Measurements from ENCODE around the gene KLF7.

Gene KLF7

DNA sequence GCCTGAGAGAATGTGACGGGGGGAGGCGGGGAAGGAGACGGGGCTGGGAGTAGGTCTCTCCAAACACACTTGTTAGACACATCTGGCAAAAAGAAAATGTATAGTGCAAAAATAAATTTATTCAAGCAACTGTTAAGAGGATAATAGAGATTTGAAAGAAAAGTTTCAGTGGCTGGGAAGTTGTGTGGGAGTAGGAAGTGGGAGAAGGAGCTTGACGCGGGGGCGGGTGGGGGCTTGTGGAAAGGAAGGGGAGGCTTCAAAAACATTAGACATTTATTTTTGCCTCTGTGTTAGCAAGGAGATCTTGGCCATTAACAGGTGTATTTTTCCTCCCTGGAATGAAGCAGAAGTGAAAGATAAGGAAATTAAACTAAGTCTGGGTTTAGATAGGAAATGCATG is 90.3 kb downstream of the KLF7 start (continued):
- TF ChIP-seq, protein P1, sequence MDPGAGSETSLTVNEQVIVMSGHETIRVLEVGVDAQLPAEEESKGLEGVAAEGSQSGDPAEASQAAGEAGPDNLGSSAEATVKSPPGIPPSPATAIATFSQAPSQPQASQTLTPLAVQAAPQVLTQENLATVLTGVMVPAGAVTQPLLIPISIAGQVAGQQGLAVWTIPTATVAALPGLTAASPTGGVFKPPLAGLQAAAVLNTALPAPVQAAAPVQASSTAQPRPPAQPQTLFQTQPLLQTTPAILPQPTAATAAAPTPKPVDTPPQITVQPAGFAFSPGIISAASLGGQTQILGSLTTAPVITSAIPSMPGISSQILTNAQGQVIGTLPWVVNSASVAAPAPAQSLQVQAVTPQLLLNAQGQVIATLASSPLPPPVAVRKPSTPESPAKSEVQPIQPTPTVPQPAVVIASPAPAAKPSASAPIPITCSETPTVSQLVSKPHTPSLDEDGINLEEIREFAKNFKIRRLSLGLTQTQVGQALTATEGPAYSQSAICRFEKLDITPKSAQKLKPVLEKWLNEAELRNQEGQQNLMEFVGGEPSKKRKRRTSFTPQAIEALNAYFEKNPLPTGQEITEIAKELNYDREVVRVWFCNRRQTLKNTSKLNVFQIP (CRISPR knock-in tag; IDR thresholded peaks at IDR 0.05; ENCODE audit: borderline replicate concordance, low read depth) = no peak
- no peak for TF ChIP-seq ARNTL (CRISPR knock-in tag; IDR thresholded peaks at IDR 0.05; ENCODE audit: borderline replicate concordance, low read depth)
- TF ChIP-seq TCF4 (CRISPR knock-in tag; IDR thresholded peaks at IDR 0.05; ENCODE audit: borderline replicate concordance) = no peak
- TF ChIP-seq ZNF70 (CRISPR knock-in tag; IDR thresholded peaks at IDR 0.05) = no peak

DNA sequence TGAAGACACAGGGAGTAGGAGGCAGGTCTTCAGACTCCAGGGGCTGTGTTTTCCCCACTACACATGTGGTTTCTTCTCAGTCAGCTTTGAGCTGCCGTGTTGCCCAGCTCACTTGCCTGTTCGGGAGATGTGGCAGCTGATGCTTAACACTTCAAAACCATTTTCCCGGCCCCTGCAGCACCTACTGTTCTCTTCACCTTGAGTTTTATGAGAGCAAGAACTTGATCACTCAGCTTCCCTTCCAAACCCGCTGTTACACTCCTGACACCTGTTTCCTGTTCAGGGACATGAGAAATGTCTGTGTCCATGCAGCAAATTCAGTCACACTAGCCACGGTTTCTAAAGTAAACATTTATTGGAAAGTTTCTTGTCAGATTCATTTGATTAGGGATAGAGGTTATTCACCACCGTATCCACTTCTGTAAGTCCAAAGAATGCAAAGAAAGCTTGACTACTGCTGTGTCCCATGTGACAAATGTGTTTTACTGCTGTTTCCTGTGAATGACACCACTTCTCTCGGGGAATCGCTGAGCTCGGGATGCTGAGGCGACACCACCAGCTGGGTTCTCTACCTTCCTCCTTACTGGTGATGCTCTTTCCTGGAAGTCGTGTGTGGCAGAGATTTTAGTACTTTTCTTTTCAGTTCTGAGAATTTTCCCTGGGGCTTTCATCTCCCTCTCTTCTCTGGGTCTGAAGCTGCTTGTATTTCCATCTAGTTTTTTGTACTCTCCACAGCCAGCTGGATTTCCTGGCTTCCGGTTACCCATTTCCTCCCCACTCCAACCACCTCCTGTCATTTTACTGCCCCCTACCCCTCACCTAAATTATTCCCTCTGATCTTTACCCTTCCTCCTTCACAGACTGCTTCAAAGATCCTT is 91.7 kb downstream of the KLF7 start:
- peak; percentile 45; the same call in 2 of the 3 replicates for ATAC-seq
- TF ChIP-seq, protein P2, sequence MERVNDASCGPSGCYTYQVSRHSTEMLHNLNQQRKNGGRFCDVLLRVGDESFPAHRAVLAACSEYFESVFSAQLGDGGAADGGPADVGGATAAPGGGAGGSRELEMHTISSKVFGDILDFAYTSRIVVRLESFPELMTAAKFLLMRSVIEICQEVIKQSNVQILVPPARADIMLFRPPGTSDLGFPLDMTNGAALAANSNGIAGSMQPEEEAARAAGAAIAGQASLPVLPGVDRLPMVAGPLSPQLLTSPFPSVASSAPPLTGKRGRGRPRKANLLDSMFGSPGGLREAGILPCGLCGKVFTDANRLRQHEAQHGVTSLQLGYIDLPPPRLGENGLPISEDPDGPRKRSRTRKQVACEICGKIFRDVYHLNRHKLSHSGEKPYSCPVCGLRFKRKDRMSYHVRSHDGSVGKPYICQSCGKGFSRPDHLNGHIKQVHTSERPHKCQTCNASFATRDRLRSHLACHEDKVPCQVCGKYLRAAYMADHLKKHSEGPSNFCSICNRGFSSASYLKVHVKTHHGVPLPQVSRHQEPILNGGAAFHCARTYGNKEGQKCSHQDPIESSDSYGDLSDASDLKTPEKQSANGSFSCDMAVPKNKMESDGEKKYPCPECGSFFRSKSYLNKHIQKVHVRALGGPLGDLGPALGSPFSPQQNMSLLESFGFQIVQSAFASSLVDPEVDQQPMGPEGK (CRISPR knock-in tag; IDR thresholded peaks at IDR 0.05; ENCODE audit: borderline replicate concordance) = 0 out of 2 replicates have a peak, but pooled peaks have one; percentile 17
- no peak for TF ChIP-seq ZFP30 (CRISPR knock-in tag; IDR thresholded peaks at IDR 0.05)

DNA sequence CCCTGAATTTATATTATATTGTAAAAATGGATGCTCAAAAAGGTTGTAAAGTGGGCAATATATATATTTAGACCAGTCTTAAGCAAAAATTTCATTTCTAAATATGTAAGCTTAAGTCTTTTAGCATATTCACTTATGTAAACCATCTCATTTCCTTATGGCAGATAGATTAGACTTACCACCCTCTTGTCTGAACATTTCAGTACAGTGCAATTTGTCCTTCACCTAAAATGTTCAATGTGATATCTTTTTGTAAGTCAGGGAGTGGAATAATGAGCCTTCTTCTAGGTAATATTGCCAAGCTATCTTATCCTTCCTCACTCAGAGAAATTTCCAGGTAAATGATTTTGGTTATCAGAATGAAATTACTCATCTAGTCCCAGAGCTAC is 92.3 kb downstream of the KLF7 start:
- peak; percentile 8; the same call in 1 of the 3 replicates for ATAC-seq
- TF ChIP-seq, protein P1 (CRISPR knock-in tag; IDR thresholded peaks at IDR 0.05; ENCODE audit: borderline replicate concordance, low read depth) = no peak
- TF ChIP-seq ZFP30 (CRISPR knock-in tag; IDR thresholded peaks at IDR 0.05) (no peak), CSDC2 (CRISPR knock-in tag; IDR thresholded peaks at IDR 0.05) (no peak), ZNF565 (CRISPR knock-in tag; conservative IDR thresholded peaks at IDR 0.05; ENCODE audit: low read depth) (no peak), ARNTL (CRISPR knock-in tag; IDR thresholded peaks at IDR 0.05; ENCODE audit: borderline replicate concordance, low read depth) (no peak), GLIS3 (CRISPR knock-in tag; IDR thresholded peaks at IDR 0.05) (no peak), BACH2 (CRISPR knock-in tag; IDR thresholded peaks at IDR 0.05; ENCODE audit: borderline replicate concordance) (no peak), ZNF70 (CRISPR knock-in tag; IDR thresholded peaks at IDR 0.05) (no peak)

DNA sequence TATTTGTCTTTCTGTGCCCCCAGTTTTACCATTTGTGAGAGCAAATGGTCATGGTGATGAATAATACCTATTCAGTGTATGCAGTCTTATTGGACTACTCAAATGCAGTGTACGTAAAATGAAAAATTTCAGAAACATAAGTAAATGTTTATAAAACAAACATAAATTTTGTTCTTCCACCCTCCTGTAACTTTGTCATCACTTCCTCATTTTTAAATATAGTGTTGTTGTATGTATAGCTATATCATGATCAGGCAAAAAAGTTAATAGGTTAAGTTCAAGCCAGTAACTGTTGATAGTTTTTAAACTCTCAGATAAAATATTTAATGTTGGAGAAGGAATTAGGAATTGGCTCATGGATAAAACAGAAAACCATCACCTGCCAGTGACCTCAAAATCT is 93.2 kb downstream of the KLF7 start:
- TF ChIP-seq ZFP30 (CRISPR knock-in tag; IDR thresholded peaks at IDR 0.05) = no peak
- TF ChIP-seq ISL1 (CRISPR knock-in tag; IDR thresholded peaks at IDR 0.05) = no peak
- TF ChIP-seq ZC3H10 (CRISPR knock-in tag; IDR thresholded peaks at IDR 0.05) = no peak
- no peak for ATAC-seq

DNA sequence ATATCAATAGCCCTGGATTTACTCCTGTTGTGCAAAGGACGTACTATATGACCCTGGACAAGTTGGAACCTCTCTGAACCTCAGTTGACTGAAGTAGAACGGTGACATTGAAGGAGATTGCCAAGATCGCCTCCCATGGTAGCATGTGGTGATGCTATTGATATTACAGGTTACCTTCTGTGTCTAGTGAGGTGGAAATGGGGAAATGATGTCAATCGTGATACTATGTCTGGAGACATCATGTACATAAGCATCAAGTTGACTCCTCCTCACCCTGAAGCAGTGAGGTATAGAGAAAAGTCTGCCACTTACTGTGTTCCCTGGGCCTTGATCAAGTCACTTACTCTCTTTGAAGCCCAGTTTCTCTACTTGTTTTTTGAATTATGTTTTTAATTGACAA is 93.9 kb downstream of the KLF7 start:
- TF ChIP-seq, protein P2 (CRISPR knock-in tag; IDR thresholded peaks at IDR 0.05; ENCODE audit: borderline replicate concordance) = no peak
- no peak for TF ChIP-seq ZFP30 (CRISPR knock-in tag; IDR thresholded peaks at IDR 0.05)
- no peak for TF ChIP-seq OSR1 (CRISPR knock-in tag; IDR thresholded peaks at IDR 0.05)
- no peak for TF ChIP-seq TOX (CRISPR knock-in tag; IDR thresholded peaks at IDR 0.05; ENCODE audit: borderline replicate concordance)
- no peak for TF ChIP-seq TCF4 (CRISPR knock-in tag; IDR thresholded peaks at IDR 0.05; ENCODE audit: borderline replicate concordance)
- no peak for TF ChIP-seq ZNF8 (CRISPR knock-in tag; IDR thresholded peaks at IDR 0.05)
- no peak for TF ChIP-seq ISL1 (CRISPR knock-in tag; IDR thresholded peaks at IDR 0.05)

DNA sequence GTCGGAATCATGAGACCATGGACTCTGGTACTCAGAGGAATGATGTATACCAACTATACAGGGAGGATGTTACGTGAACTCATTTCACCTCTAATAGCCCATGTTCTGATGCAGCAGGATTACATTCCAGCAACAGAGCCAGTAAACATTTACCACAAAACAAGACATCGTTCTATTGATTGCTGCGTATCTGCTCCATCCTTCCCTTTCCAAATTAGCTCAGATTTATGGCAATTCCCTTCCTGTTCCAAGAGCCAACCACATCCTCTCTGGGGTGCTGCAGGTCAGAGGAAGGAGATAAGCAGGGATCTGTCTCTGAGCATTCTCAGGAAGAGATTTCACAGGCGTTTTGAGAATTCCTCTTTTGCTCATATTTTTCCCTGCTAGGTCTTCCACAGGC is 98.3 kb downstream of the KLF7 start:
- no peak for TF ChIP-seq ESRRG (CRISPR knock-in tag; IDR thresholded peaks at IDR 0.05)
- TF ChIP-seq, protein P3, sequence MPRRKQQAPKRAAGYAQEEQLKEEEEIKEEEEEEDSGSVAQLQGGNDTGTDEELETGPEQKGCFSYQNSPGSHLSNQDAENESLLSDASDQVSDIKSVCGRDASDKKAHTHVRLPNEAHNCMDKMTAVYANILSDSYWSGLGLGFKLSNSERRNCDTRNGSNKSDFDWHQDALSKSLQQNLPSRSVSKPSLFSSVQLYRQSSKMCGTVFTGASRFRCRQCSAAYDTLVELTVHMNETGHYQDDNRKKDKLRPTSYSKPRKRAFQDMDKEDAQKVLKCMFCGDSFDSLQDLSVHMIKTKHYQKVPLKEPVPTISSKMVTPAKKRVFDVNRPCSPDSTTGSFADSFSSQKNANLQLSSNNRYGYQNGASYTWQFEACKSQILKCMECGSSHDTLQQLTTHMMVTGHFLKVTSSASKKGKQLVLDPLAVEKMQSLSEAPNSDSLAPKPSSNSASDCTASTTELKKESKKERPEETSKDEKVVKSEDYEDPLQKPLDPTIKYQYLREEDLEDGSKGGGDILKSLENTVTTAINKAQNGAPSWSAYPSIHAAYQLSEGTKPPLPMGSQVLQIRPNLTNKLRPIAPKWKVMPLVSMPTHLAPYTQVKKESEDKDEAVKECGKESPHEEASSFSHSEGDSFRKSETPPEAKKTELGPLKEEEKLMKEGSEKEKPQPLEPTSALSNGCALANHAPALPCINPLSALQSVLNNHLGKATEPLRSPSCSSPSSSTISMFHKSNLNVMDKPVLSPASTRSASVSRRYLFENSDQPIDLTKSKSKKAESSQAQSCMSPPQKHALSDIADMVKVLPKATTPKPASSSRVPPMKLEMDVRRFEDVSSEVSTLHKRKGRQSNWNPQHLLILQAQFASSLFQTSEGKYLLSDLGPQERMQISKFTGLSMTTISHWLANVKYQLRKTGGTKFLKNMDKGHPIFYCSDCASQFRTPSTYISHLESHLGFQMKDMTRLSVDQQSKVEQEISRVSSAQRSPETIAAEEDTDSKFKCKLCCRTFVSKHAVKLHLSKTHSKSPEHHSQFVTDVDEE (CRISPR knock-in tag; IDR thresholded peaks at IDR 0.05) = peak; percentile 46; the same call in 1 of the 2 replicates
- TF ChIP-seq ZNF565 (CRISPR knock-in tag; conservative IDR thresholded peaks at IDR 0.05; ENCODE audit: low read depth) = no peak
- TF ChIP-seq CSDC2 (CRISPR knock-in tag; IDR thresholded peaks at IDR 0.05) = no peak
- 0 out of 2 replicates have a peak, but pooled peaks have one; percentile 36 for TF ChIP-seq GLIS3 (CRISPR knock-in tag; IDR thresholded peaks at IDR 0.05)
- TF ChIP-seq ISL1 (CRISPR knock-in tag; IDR thresholded peaks at IDR 0.05) = no peak
- 0 out of 2 replicates have a peak, but pooled peaks have one; percentile 31 for TF ChIP-seq TCF4 (CRISPR knock-in tag; IDR thresholded peaks at IDR 0.05; ENCODE audit: borderline replicate concordance)
- TF ChIP-seq, protein P4, sequence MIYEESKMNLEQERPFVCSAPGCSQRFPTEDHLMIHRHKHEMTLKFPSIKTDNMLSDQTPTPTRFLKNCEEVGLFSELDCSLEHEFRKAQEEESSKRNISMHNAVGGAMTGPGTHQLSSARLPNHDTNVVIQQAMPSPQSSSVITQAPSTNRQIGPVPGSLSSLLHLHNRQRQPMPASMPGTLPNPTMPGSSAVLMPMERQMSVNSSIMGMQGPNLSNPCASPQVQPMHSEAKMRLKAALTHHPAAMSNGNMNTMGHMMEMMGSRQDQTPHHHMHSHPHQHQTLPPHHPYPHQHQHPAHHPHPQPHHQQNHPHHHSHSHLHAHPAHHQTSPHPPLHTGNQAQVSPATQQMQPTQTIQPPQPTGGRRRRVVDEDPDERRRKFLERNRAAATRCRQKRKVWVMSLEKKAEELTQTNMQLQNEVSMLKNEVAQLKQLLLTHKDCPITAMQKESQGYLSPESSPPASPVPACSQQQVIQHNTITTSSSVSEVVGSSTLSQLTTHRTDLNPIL (CRISPR knock-in tag; IDR thresholded peaks at IDR 0.05; ENCODE audit: low read depth) = no peak
- peak; percentile 31; the same call in 2 of the 3 replicates for ATAC-seq

More for the DNA sequence above, 93.9 kb downstream of the KLF7 start:
- ATAC-seq = no peak; the same call in 1 of the 3 replicates
